Common myeloid progenitor, CD34-positive (primary cell): ENCODE results near the gene CIBAR2.
A peak's percentile ranks its signal among the peaks of the same experiment; 100 is the strongest.

Source experiments
- CTCF ChIA-PET: fragments of 350-600 bp; sonication (Branson Sonifier 250); formaldehyde crosslinking; loops from one replicate; lab custom pipeline; 2021; ENCODE audit warnings: antibody characterized with exemption; lab: Charles Lee
- POLR2A ChIA-PET: fragments of 350-600 bp; sonication (Branson Sonifier 250); formaldehyde crosslinking; loops from one replicate; lab custom pipeline; 2021; ENCODE audit warnings: antibody characterized with exemption; lab: Charles Lee
- DNase-seq, 3 donors: peaks; one replicate each; pipeline versions ENCODE4 v3.0.0 to v3.0.0-alpha.2; 2013
- H3K27ac ChIP-seq, 2 experiments: 1 replicate in 1 of 2; 2 replicates in 1 of 2; pipeline ENCODE4 v1.7.0; 2013; ENCODE audit warnings: inconsistent platforms in 2 of 2, low read length in 2 of 2, mild to moderate bottlenecking in 2 of 2, low read depth in 1 of 2, moderate library complexity in 1 of 2; ENCODE audit not compliant: severe bottlenecking in 2 of 2, insufficient read depth in 1 of 2, poor library complexity in 1 of 2
- H3K27me3 ChIP-seq, 5 experiments: replicated peaks in 2 of 5; 1 replicate in 3 of 5; 2 replicates in 2 of 5; pipeline versions ENCODE4 v1.6.1 to v1.7.0; 2013; ENCODE audit warnings: low read length in 4 of 5, mild to moderate bottlenecking in 2 of 5, moderate library complexity in 2 of 5, inconsistent platforms in 1 of 5; ENCODE audit not compliant: insufficient read depth in 5 of 5, control insufficient read depth in 4 of 5
- H3K36me3 ChIP-seq, 4 experiments: 1 replicate in 2 of 4; 2 replicates in 2 of 4; pipeline versions ENCODE4 v1.6.1 to v1.7.0; 2013; ENCODE audit warnings: low read length in 3 of 4, control low read depth in 1 of 4, mild to moderate bottlenecking in 1 of 4; ENCODE audit not compliant: control insufficient read depth in 4 of 4, insufficient read depth in 4 of 4
- H3K4me1 ChIP-seq, 4 experiments: 1 replicate in 3 of 4; 2 replicates in 1 of 4; pipeline versions ENCODE4 v1.6.1 to v1.7.1; 2013; ENCODE audit warnings: low read length in 3 of 4, mild to moderate bottlenecking in 3 of 4, control low read depth in 1 of 4, inconsistent platforms in 1 of 4, moderate library complexity in 1 of 4; ENCODE audit not compliant: control insufficient read depth in 4 of 4, insufficient read depth in 4 of 4; ENCODE audit errors: control extremely low read depth in 1 of 4
- H3K4me3 ChIP-seq, 7 experiments: 1 replicate in 4 of 7; 2 replicates in 3 of 7; pipeline versions ENCODE4 v1.5.1 to v1.7.0; 2013; ENCODE audit warnings: mild to moderate bottlenecking in 7 of 7, low read length in 6 of 7, moderate library complexity in 6 of 7, inconsistent platforms in 2 of 7, low read depth in 2 of 7, control low read depth in 1 of 7; ENCODE audit not compliant: insufficient read depth in 4 of 7, control insufficient read depth in 1 of 7; ENCODE audit errors: extremely low read depth in 1 of 7
- H3K9me3 ChIP-seq, 5 experiments: 1 replicate in 4 of 5; 2 replicates in 1 of 5; pipeline versions ENCODE4 v1.6.1 to v1.7.1; 2013; ENCODE audit warnings: low read length in 4 of 5, mild to moderate bottlenecking in 2 of 5, inconsistent platforms in 1 of 5, low read depth in 1 of 5, moderate library complexity in 1 of 5; ENCODE audit not compliant: control insufficient read depth in 4 of 5, insufficient read depth in 2 of 5; ENCODE audit errors: control extremely low read depth in 1 of 5
- WGBS: methylation state at CpG from one replicate; pipeline ENCODE4 v1.1.5; 2013; ENCODE audit not compliant: insufficient coverage; 5-methylcytosine and 5-hydroxymethylcytosine counted together

Gene CIBAR2

DNA sequence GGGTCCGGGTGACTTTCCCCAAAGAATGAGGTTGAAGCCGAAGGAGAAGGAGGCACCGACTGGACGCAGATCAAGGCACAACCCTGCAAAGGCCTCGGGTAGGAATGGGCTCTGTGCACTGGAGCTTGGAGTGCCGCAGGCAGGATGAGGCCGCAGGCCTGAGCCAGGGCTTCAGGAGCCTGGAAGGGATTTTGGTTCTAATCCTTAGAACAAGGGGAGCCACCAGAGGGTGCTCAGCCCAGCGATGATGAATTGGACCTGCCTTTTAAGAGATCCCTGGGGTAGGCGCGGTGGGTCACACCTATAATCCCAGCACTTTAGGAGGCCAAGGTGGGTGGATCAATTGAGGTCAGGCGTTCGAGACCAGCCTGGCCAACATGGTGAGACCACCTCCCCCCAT lies 8.1 kb downstream of the CIBAR2 start:
- Histone ChIP-seq H3K36me3 (no peaks in the 10 kb centered on the region), H3K27me3 (no peaks in the 10 kb centered on the region), H3K27ac (no peak overlapping the region), H3K9me3 (no peaks in the 10 kb centered on the region), H3K4me1 (peaks cover 2 to 28% (median 18%) of the 10 kb centered on the region in 4 experiments), H3K4me3 (no peak overlapping the region)
- 98% methylated on average over 12 of the region's 12 CpGs for WGBS
- no peak for DNase-seq
- ChIA-PET CTCF (interaction anchor here (0.8 to 5.0 kb wide), 8 partner anchors 8 to 144 kb away, joined by 3 to 21 read pairs (median 3); partner anchors contain the start of gene CIBAR2), POLR2A (interaction anchor here (0.6 kb wide), 1 partner anchor 249 kb away, joined by 3 read pairs; no protein-coding TSS in a partner anchor)

GRCh38 chr16:85103114-85104079 lies 8.9 kb downstream of the CIBAR2 start:
- POLR2A ChIA-PET = no interaction called here
- Histone ChIP-seq H3K36me3 (no peaks in the 10 kb centered on the region), H3K27ac (no peak overlapping the region), H3K9me3 (no peaks in the 10 kb centered on the region), H3K4me3 (no peak overlapping the region), H3K4me1 (peaks cover 2 to 28% (median 18%) of the 10 kb centered on the region in 4 experiments), H3K27me3 (no peaks in the 10 kb centered on the region)
- CTCF ChIA-PET = interaction anchor here (1.1 to 5.0 kb wide), 3 partner anchors 9 to 145 kb away, joined by 3 to 21 read pairs (median 3); partner anchors contain the start of gene CIBAR2
- WGBS = 90% methylated on average over 16 of the region's 23 CpGs
- DNase-seq = peak in 1 of 3 donors; percentile 44

GRCh38 chr16:85101956-85102630 lies 10.2 kb downstream of the CIBAR2 start:
- 87% methylated on average over 3 of the region's 11 CpGs for WGBS
- ChIA-PET POLR2A (no interaction called here), CTCF (interaction anchor here (5.0 kb wide), 1 partner anchor 12 kb away, joined by 21 read pairs; no protein-coding TSS in a partner anchor)

GRCh38 chr16:85100265-85100664 lies 12.0 kb downstream of the CIBAR2 start:
- Histone ChIP-seq H3K27ac (no peak overlapping the region), H3K4me1 (peaks cover 0 to 24% (median 16%) of the 10 kb centered on the region in 4 experiments), H3K27me3 (no peaks in the 10 kb centered on the region), H3K36me3 (no peaks in the 10 kb centered on the region), H3K4me3 (no peak overlapping the region), H3K9me3 (no peaks in the 10 kb centered on the region)
- ChIA-PET POLR2A (interaction anchor here (0.7 kb wide), 1 partner anchor 121 kb away, joined by 3 read pairs; no protein-coding TSS in a partner anchor), CTCF (interaction anchor here (0.8 to 1.7 kb wide), 3 partner anchors 9 to 14 kb away, joined by 3 to 6 read pairs (median 4); no protein-coding TSS in a partner anchor)
- WGBS = 97% methylated on average over 5 of the region's 10 CpGs
- DNase-seq = no peak

More at GRCh38 chr16:85101956-85102630, 10.2 kb downstream of the CIBAR2 start:
- H3K9me3 ChIP-seq = no peaks in the 10 kb centered on the region
- H3K27me3 ChIP-seq = no peaks in the 10 kb centered on the region
- peaks cover 2 to 28% (median 18%) of the 10 kb centered on the region in 4 experiments for H3K4me1 ChIP-seq
- H3K27ac ChIP-seq = no peak overlapping the region
- H3K36me3 ChIP-seq = no peaks in the 10 kb centered on the region
- no peak overlapping the region for H3K4me3 ChIP-seq
- DNase-seq = no peak

DNA sequence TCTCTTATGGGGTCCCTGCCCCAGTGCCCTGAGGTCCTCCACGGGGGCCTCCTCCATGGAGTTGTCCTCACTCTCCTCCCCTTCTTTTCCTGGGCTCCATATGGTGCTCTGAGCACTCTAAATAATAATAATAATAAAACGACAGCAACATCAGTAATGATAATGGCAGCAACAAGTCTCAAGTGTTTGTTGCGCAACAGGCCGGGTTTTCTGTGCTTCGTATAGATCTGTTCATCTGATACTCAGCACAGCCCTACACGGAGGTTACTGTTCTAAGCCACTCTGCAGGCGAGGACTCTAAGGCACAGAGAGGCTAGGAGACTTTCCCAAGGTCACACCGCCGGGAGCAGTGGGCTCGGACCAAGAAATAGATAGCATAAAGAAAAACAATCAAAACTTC lies 13.7 kb downstream of the CIBAR2 start:
- Histone ChIP-seq H3K9me3 (no peaks in the 10 kb centered on the region), H3K36me3 (no peaks in the 10 kb centered on the region), H3K4me1 (peaks cover 0 to 12% (median 1%) of the 10 kb centered on the region in 4 experiments), H3K27me3 (no peaks in the 10 kb centered on the region), H3K27ac (no peak overlapping the region), H3K4me3 (no peak overlapping the region)
- POLR2A ChIA-PET = no interaction called here
- no peak for DNase-seq
- CTCF ChIA-PET = interaction anchor here (0.7 to 3.0 kb wide), 3 partner anchors 13 to 16 kb away, joined by 3 to 18 read pairs (median 3); partner anchors contain the start of gene CIBAR2
- WGBS = 92% methylated on average over 6 of the region's 10 CpGs

GRCh38 chr16:85096921-85097320 lies 15.4 kb downstream of the CIBAR2 start:
- Histone ChIP-seq H3K4me1 (peaks cover 0 to 6% (median 0%) of the 10 kb centered on the region in 4 experiments), H3K4me3 (no peak overlapping the region), H3K9me3 (no peaks in the 10 kb centered on the region), H3K36me3 (no peaks in the 10 kb centered on the region), H3K27me3 (no peaks in the 10 kb centered on the region), H3K27ac (no peak overlapping the region)
- DNase-seq = no peak
- ChIA-PET POLR2A (no interaction called here), CTCF (interaction anchor here (1.1 to 3.0 kb wide), 3 partner anchors 8 to 40 kb away, joined by 3 to 18 read pairs (median 3); no protein-coding TSS in a partner anchor)
- WGBS = 90% methylated on average over 7 of the region's 9 CpGs
